HPDE6-E6E7 (cell line): Measurements from ENCODE around the gene MAP1B.
A peak's percentile ranks its signal among the peaks of the same experiment; 100 is the strongest.

Experiments
- DNase-seq: peaks from one replicate; pipeline ENCODE4 v3.0.0; 2011; ENCODE audit warnings: missing footprints; ENCODE audit errors: extremely low spot score

MAP1B gene

GRCh38 chr5:72133212-72133990 is 26.1 kb downstream of the MAP1B start:
- DNase-seq = peak; percentile 36

- DNase-seq = no peak
These were observed 27.1 kb downstream of the MAP1B start for GRCh38 chr5:72134226-72134899.

GRCh38 chr5:72137826-72138409 is 30.6 kb downstream of the MAP1B start:
- DNase-seq = no peak

- peak; percentile 42 for DNase-seq
These were observed 31.8 kb downstream of the MAP1B start for GRCh38 chr5:72138943-72139521.

GRCh38 chr5:72140711-72141110 is 33.4 kb downstream of the MAP1B start:
- DNase-seq = no peak

GRCh38 chr5:72141440-72142355 is 34.4 kb downstream of the MAP1B start:
- DNase-seq = peak; percentile 53

GRCh38 chr5:72144762-72145161 is 37.5 kb downstream of the MAP1B start:
- DNase-seq = no peak

- DNase-seq = no peak
These were observed 38.1 kb downstream of the MAP1B start for GRCh38 chr5:72145348-72145747.

- DNase-seq = no peak
These were observed 38.8 kb downstream of the MAP1B start for GRCh38 chr5:72146056-72146455.

- no peak for DNase-seq
These were observed 40.3 kb downstream of the MAP1B start for GRCh38 chr5:72147569-72147968.

GRCh38 chr5:72149742-72150141 is 42.5 kb downstream of the MAP1B start:
- DNase-seq = no peak

GRCh38 chr5:72151169-72151568 is 43.9 kb downstream of the MAP1B start:
- no peak for DNase-seq

GRCh38 chr5:72151646-72152045 is 44.4 kb downstream of the MAP1B start:
- DNase-seq = no peak

GRCh38 chr5:72152545-72152944 is 45.3 kb downstream of the MAP1B start:
- no peak for DNase-seq

GRCh38 chr5:72153551-72153950 is 46.3 kb downstream of the MAP1B start:
- no peak for DNase-seq

GRCh38 chr5:72154076-72154756 is 46.9 kb downstream of the MAP1B start:
- DNase-seq = no peak

GRCh38 chr5:72156946-72157624 is 49.8 kb downstream of the MAP1B start:
- no peak for DNase-seq

- no peak for DNase-seq
These were observed 50.3 kb downstream of the MAP1B start for GRCh38 chr5:72157625-72157962.

GRCh38 chr5:72159501-72159911 is 52.2 kb downstream of the MAP1B start:
- DNase-seq = no peak

- DNase-seq = no peak
These were observed 53.1 kb downstream of the MAP1B start for GRCh38 chr5:72160329-72160728.
